T follicular helper cell (primary cell): ENCODE results near the gene VIPR2.

Source experiments
- DNase-seq: peaks from one replicate; pipeline ENCODE4 v3.0.0-alpha.2; 2020; ENCODE audit warnings: low read depth

The VIPR2 gene

DNA sequence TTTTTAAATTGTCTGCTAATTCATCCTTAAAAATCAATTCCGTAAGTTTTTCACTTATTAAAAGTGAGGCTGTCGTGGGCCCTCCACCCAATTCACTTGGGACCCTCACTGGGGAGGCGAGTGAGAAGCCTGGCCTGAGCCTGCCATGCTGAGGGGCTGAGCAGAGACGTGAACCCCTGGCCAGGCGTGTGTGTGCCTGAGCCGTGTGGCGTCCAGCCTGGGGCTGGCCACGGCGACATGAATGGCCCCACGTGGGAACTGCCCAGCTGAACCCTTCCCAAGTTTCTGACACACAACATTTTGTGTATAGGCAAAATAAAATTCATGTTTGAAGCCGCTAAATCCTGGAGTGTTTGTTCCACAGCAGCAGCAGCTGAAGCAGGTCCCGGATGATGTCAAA is 13.0 kb upstream of the VIPR2 start:
- DNase-seq, result no peak

DNA sequence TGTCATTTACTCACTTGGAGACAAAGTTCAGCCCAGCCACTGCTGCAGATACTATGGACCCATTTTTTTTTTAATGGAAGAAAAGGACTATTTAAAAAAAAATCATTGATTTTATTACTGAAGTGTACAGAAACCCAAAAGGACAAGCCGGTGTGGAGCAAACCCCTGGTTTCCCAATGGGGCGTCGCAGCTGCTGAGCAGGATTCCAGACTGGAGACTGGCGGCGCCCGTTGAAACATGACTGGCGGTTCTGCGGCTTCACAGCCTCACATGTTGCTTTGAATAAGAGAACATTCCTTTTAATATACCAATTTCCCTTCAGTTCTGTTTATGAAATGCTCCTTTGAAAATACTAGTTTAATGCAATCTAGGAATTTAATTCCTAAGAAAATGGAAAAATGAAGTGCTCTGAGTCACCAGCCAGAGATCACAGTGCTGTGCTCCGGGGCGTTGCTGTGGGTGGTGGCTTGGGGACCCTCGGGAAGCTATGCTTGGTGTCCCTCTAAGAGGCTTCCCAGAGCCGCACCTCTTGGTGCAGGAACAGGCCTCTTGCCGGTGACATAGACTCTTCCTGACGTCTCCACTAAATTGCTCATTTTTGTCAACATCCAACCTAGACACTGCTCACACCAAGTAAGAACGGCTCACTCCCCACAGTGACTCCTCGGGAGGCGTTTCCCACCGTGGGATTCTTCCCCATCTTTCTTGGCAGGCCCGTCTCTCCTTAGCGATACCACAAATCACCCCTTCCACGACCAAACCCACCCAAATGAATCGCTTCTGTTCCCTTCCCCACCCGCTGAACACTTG is 12.0 kb upstream of the VIPR2 start:
- DNase-seq, result no peak

DNA sequence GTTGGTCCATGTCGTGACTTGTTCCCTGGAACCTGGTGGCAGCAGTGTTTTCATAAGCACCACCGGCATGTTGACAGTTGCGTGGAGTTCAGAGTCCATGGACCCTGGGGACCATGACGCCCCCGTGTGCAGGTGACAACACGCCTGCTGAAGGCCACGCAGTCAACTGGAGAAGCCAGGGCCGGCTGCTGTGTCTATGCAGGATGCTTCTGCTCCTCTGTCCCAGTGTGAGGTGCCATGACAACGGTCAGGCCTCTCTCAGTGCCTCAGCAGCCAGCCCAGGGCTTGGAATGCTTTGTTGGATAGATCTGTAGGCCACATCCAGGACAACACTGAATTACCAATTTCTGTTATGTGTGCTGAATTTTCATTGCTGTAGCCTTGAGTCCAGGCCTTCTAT is 10.7 kb upstream of the VIPR2 start:
- DNase-seq, result no peak

DNA sequence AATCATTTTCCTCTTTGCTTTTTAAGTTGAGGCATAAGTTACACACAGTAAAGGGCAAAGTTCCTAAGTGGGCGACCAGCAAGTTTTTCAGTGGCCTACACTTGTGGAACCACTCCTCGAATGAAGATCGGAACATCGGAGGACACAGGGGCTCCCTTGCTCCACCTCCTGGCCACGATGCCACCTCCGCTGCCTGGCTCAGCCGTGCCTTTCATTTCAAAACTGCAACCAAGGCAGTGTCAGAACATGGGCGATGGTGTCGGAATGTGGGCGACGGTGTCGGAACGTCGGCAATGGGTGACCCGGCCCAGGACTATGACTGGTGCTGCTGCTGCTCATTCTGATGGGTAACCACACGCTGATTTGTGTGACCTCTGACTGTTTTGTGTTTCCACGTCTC is 9.6 kb upstream of the VIPR2 start:
- no peak for DNase-seq

DNA sequence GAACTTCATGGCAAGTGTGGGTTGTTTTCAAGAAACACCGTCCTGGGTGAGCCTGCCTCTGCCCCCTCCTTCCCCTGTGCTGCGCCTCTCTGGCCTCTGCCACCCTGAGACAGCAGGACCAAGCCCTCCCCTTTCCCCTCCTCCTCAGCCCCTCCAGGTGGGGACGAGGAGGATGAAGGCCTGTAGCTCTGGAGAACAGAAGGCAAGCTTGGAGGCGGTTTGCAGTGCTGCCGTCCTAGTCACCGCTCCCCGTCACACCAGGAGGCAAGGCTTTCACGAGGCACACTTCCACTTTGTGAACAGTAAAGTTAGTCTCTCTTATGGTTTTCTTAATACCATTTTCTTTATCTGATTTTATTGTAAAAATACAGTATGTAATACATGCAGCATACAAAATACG is 8.8 kb upstream of the VIPR2 start:
- DNase-seq, result no peak

DNA sequence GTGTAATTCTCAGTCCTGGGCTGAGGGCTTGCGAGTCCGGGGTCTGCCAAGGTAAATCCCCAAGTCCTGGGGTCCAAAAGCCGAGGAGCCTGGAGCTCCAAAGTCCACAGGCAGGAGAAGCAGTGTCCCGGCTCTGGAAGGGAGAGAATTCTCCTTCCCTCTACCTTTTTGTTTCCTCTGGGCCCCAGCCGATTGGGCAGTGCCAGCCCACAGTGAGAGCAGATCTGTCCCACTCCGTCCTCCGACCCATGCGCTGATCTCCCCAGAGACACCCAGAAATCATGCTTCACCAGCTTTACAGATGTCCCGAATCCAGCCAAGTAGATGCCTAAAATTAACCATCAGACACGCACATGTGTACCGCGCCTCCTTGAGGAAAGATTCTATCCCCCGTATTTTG is 8.1 kb upstream of the VIPR2 start:
- DNase-seq, result no peak

DNA sequence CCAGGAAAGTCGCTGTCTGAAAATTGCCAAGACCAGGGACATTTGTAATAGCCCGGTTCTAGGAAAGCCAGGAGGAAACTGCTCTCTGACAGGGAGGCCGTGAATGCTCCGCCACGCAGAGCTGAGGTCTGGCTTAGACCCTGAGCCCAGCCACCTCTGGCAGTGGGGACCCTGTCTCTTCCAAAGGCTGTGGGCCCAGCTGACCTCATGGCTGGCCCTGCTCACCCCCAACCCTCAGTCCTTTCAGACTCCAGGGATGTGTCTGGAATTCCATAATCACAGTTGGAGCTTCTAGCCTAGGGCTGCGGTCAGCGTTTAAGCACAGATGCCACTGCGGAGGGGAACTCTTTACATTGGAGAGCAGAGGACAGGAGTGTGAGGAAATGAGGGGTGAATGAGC is 6.6 kb upstream of the VIPR2 start:
- no peak for DNase-seq

DNA sequence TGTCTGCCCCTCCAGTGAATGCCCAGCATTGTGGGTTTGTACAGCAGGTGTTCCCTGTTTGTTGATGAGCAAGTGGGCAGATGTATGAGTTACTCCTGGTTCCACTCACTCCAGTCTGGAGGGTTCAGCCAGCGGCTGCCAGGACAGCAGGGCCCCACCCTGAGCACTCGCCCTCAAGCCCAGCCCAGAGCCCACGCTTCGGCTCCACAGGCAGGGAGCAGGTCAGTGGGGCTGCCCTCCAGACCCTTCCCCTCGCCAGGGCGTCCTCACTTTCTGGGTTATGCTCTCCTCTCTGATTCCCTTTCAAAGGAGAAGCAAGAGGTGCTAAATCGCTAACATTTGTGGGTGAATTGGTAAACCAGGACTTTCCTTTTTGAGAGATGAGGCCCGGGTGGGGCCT is 4.8 kb upstream of the VIPR2 start:
- no peak for DNase-seq

DNA sequence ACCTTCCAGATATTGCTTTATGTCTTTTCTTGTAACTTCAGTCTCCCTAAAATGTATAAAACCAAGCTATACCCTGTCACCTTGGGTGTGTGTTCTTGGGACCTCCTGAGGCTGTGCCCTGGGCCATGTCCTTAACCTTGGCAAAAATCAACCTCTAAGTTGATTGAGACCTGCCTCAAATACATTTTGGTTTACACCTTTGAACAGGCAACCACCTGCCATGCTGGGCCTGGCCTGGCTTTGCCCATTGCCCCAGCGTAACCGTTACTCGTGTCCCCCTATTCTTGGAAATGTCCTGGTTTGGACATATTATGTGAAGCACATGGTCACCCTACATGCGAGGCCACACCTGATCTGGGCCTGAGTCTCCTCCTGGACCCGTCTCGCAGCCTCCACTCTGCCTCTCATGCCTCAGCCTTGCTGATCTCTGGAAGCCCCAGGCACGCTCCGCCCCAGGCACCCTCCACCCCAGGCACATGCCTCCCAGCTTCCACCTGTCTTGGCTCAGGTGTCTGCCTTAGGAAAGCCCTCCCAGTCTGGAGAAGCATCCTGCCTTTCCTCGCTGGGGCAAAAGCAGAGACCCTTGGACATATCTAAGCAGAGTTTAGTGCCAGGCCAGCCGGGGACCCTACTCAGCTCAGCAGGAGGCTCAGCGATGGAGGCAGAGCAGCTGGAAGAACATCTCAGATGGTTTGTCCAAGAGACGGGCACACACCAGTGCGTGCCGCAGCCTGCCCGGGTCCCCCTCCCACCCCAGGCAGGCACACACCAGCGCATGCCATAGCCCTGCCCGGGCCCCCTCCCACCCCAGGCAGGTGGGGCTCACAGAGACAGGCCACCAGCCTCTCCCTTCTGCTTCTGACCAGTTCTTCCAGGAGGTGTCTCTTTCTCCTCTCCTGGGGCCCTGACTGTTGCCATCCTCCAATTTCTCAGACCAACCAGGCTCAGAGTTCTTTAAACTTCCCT is 4.0 kb upstream of the VIPR2 start:
- no peak for DNase-seq

DNA sequence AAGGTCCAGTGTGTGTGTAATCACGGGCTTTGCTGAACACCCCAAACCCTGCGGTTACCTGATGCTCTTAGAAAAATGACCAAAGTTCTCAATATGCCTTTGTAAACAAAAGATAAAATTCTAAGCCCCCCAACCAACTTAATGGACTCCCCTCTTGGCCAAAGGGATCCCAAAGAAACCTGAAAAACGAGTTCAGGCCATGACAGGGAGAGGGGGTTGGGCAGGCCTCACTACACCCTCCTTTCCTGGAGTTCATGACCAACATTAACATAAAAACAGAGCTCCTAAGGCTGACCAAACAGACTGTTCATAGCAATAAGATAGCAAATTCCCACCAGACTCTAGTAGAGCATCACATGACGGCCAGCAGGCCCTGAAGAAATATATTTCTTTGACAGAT is 3.0 kb upstream of the VIPR2 start:
- DNase-seq, result no peak

DNA sequence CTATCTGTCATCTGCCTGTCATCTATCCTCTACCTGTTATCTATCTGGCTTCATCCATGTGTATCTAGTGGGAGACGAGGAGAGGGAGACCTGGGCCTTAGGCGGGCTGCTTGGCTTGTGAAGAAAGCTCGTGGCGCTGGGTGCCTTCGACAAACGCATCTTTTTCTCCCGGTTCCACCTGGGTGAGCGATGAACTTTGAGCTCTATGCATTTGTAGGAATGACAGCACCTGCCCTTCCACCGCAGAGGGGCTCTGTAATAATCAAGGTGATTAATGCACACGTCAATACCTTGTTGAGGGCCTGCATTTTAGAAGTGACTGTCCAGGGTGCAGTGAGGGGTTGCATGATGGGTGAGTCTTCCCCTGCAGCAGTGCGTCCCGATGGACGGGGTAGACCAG is 2.6 kb upstream of the VIPR2 start:
- DNase-seq, result no peak

DNA sequence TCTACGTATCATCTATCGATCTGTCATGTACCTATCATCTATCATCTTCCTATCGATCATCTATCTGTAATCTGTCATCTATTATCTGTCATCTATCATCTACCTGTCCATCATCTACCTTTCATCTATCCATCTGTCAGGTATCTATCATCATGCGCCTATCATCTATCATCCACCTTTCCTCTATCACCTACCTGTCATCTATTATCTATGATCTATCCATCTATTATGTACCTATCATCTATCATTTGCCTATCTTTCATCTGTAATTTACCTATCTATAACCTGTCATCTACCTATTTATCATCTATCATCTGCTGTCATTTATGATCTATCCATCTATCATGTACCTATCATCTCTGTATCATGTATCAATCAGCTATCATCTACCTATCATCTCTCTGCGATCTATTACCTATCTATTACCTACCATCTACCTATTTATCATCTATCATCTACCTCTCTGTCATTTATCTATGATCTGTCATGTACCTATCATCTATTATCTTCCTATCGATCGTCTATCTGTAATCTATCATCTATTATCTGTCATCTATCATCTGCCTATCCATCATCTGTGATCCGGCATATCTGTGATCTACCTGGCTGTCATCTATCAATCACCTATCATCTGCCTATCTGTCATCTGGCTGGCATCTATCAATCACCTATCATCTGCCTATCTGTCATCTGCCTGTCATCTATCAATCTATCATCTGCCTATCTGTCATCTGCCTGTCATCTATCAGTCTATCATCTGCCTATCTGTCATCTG is 1.6 kb upstream of the VIPR2 start:
- DNase-seq, result no peak

DNA sequence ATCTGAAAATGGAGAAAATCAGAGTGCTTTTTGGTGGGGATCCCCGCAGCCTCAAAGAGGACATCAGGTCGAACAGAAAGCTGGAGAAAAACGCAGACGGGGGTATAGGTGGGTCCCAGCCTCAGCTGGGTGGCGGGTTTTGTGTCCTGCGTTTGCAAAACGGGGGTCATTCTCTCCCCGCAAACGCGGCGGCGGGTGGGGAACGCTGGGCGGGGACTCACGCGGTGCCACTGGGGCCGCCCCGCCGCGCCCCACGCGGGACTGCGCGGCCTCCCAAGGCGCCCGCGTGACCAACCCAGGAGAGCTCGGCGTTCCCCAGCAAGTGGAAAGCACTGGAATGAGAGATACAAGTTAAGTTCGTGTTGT is 806 bp upstream of the VIPR2 start:
- no peak for DNase-seq

DNA sequence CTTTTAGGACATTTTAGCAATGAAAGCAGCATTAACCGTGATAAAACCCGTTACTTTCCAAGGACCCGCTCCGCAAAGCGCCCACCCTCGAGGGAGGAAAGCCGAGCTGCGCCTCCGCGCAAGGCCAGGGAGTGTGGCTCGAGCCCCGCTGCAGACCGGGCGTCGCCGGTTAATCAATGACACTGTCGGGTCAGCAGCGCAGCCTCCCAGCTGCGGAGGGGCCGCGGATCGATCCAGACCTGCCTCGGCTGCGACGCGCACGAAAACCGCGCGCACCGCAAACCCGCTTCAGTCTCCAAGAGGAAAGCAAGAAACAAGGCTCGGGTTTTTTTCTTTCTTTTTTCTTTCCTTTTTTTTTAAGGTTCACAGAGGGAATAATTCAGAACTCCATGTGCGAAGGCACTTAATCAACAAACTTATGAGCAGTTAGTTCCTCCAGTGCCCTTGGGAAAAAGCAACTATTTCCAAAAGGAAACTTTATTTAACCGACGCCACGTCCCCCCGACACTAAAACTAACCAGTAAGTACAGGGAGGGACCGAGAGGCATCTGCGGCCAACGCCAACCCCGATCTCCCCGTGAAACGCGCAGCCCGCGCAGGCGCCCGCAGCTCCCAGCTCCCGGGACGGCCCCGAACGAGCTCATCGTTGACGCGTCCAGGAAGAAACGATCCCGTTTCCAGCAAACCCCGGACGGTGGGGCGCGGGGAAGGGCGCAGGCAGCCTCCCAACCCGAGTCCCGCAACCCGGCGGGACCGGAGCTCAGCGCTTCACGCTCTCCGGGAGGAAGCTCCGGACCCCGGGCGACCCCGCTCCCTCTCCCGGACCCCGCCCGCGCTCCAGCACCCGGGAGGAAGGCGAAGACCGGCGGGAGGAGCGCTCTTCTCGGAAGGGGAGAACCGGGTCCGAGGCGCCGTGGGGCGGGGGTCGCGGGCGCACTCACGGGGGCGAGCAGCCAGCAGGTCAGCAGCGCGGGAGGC is 598 bp downstream of the VIPR2 start:
- DNase-seq, result no peak

DNA sequence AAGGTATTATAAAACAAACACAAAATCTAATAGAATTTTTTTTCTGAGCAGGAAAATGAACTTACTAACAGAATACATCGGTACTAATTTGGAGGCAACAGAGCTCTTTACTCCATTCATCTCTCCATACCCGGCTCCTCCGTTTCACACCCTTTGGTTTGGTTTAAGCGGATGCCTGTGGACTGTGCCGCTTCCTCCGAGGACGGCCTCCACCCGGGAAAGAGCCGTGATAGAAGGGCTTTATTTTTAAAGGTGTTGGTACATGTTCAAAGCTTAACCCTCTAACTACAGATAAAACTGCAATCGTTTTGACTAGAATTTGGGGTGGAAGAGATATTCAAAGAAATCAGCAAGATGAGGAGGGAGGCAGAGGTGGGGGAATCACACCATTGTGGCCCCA is 1.9 kb downstream of the VIPR2 start:
- no peak for DNase-seq

DNA sequence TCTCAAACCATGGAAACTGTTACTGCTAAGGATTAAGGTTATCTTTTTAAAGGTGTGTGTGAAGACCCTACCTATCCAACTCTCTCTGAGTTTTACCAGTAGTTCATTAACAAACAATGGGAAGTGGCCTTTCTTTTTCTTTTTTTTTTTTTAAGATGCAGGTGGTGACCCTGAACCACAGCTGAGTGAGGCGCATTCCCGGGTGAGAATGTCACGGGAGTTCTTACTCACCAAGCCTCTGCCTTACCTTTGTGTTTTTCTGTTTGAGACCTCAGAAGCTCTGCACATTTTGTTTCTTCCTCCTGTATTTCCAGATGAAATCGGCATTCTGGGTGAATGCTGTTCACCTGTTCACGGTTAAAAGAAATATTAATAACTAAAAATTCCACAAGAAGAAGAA is 2.5 kb downstream of the VIPR2 start:
- DNase-seq, result no peak

DNA sequence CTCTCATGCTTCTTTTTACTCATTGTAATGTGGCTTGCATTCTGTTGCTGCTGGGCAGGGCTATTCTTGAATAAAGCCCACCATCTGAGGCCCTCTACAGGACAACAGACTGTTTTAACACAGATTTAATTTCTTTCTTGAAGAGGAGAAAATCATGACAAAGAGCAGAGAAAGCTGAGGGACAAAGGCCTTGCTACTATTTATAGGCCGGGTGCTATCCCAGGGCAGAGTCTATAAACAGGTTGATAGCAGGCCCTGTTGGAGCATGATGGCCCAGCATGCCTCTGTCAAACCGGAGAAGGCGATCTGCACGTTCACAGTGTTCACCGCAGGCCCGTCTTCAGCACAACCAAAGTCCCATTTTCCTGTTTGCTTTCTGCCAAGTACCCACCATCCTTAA is 3.0 kb downstream of the VIPR2 start:
- no peak for DNase-seq

DNA sequence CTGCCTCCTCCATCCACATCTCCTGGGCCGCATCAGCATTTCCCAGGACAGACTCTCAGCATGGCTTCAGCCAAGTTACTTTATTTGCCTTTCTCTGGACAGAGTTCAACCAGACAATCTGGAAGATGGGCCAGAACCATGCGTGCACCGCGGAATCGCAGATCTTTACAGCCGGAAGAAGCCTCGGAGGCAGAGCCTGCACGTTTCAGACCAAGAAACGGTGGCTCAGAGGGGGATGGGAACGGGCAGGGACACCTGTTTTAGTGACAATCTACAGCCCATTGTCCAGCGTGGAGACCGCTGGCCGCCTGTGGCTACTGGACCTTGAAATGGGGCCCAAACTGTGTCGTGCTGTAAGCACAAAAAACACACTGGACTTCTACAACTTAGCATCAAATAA is 3.5 kb downstream of the VIPR2 start:
- DNase-seq, result no peak

DNA sequence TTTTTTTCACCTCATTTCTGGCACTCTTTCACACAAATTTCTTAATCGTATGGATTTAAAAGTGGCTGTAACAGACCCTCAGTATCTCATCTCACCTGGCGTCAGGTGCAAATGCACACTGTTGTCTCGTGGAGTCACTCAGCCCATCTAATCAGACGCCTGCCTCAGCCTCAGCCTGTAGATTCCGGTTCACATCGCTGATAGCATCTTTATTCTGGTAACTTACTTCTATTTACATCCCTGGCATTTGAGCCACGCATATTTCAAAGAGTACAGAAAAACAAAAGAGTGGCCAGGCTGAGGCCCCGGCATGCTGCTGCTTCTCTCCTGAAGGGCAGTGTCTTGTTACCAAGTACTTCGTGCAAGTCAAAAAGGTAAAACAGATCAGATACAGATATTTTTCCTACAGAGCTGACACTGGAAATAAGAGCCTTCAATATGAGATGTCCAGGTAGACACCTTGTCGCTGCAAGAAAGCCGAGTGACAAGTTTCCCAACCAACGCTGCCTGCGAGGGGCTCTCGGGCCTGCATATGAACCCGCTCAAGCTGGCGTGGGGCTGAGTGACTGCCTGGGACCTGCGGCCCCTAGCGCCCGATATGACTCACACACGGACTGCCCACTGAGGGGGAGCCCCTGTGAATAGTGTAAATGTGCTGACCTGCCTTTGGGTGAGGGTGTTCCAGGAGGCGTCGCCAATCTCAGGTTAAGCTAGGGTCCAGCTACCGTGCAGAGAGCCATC is 4.3 kb downstream of the VIPR2 start:
- no peak for DNase-seq

DNA sequence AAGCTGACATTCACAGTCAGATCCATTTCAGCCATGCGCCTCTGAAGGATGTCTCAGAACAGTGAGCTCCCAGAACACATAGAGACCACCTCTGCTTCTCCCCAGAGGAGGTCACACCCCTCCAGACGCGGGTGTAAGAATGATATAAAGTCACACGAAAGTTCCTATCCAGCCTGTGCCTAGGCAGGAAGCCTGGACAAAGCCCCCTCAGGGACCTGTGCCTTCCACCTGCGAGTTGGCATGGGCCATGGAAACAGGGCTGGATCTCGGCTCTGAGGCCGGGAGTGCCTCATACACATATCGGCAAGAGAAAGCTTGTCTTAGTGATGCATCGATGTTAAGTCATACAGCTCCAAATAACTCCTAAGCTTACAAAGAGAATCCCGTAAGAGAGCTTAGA is 5.0 kb downstream of the VIPR2 start:
- DNase-seq, result no peak

DNA sequence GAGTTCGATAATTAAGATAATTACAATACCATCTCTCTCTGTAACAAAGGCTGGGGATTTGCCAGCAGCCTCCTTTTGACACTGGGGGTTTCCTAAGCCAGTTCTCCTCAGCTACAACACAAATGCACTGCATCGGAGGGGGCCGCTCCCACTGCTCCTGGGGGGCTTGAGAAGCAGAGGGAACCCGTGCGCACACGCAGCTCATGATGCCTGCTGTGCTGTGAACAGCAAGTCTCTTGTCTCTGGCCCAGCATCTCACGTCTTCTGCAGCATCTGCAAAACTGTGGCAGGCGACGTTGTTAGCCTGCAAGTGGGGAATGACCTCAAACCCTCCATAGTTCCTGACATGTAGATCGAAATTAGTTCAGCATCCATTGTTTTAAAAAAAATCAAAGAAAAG is 5.5 kb downstream of the VIPR2 start:
- DNase-seq, result no peak
